ENCODE data around the gene APOB. TPM values are rescaled to one million over a fixed set of nuclear protein-coding genes. Genes with fewer than 3 reads are reported as not detected.

The APOB gene
- total and polyA plus RNA-seq, 10 of the 15 experiments (the other 5 are each of a cell fraction or from before 2014, with no cell fraction given): 1.4 TPM; not detected in 9

GRCh38 chr2:20972110-20972509 is 71.8 kb downstream of the APOB start (continued):
- TF ChIP-seq KAT2A (conservative IDR thresholded peaks at IDR 0.05; ENCODE audit: control insufficient read depth, low read depth, low read length) (no peak), SPI1 (IDR thresholded peaks at IDR 0.05; ENCODE audit: borderline replicate concordance, insufficient read depth, low read depth, low read length) (no peak), CEBPB (IDR thresholded peaks at IDR 0.05; ENCODE audit: borderline replicate concordance in 1 of 2, low read depth in 2 of 2, low read length in 2 of 2) (no peak), IRF5 (IDR thresholded peaks at IDR 0.05; ENCODE audit: borderline replicate concordance) (no peak), ZNF687 (IDR thresholded peaks at IDR 0.05) (no peak)

- Histone ChIP-seq H3K27me3 (replicated peaks in 1 of 2; ENCODE audit: control insufficient read depth in 2 of 2, insufficient read depth in 2 of 2, low read length in 1 of 2) (no peaks in the 10 kb centered on the region; a peak in 2 of 4 replicates), H3K27ac (ENCODE audit: control insufficient read depth, insufficient read depth) (no peak overlapping the region), H3K9me3 (replicated peaks; ENCODE audit: control insufficient read depth, insufficient read depth, low read length) (no peaks in the 10 kb centered on the region), H2AFZ (ENCODE audit: control insufficient read depth, low read depth, low read length) (no peak overlapping the region), H3K4me3 (no peak overlapping the region), H4K20me1 (ENCODE audit: control insufficient read depth, insufficient read depth) (no peaks in the 10 kb centered on the region), H3K4me2 (ENCODE audit: control insufficient read depth, insufficient read depth) (no peak overlapping the region), H3K79me2 (ENCODE audit: control insufficient read depth, insufficient read depth, low read length) (no peaks in the 10 kb centered on the region), H3K4me1 (ENCODE audit: control insufficient read depth, insufficient read depth, low read length) (no peaks in the 10 kb centered on the region), H3K9ac (ENCODE audit: control insufficient read depth, insufficient read depth, low read length) (no peak overlapping the region), H3K36me3 (ENCODE audit: control insufficient read depth in 2 of 2, insufficient read depth in 2 of 2, low read length in 1 of 2) (no peaks in the 10 kb centered on the region)
- DNase-seq (ENCODE audit: low read depth, low spot score) (no peak), ATAC-seq (no peak), FAIRE-seq (no peak)
- SMC1A ChIA-PET (ENCODE audit: uncharacterized antibody, unreplicated experiment): no interaction called here
- no TSS peak for BruUV-seq (replicated peaks)
- CTCF ChIA-PET: interaction anchor here (1.0 to 1.6 kb wide), 3 partner anchors 11 to 308 kb away, joined by 3 to 5 read pairs (median 3); no protein-coding TSS in a partner anchor
- POLR2A ChIA-PET: no interaction called here
- intact Hi-C loops (cut with micrococcal nuclease; ENCODE audit: unreplicated experiment): no loop called here
- WGBS (ENCODE audit: insufficient coverage, insufficient replicate concordance, low lambda C conversion rate, missing lambda C conversion rate): 17% methylated on average over 4 of the region's 4 CpGs
- RAD21 ChIA-PET (ENCODE audit: unreplicated experiment): no interaction called here
- TF ChIP-seq EED (IDR thresholded peaks at IDR 0.05; ENCODE audit: low read depth) (no peak), PAX8 (IDR thresholded peaks at IDR 0.05) (no peak), TAF1 (IDR thresholded peaks at IDR 0.05; ENCODE audit: borderline replicate concordance, low read depth, low read length) (no peak), RAD51 (IDR thresholded peaks at IDR 0.05) (no peak), FOS (IDR thresholded peaks at IDR 0.05; ENCODE audit: borderline replicate concordance, extremely low read depth, insufficient read length) (no peak)
- in situ Hi-C loops (cut with MboI): loop anchor here (25.0 kb wide), 1 partner anchor 533 kb away; the partner anchor contains the start of gene RHOB
Measured at GRCh38 chr2:20970068-20970467, 73.8 kb downstream of the APOB start.
